ENCODE results near the gene PTCH1.

The PTCH1 gene

GRCh38 chr9:95462249-95463147 is 54.3 kb downstream of the PTCH1 start:
- DNase-seq, result peak; percentile 75

- no peak for DNase-seq
Measured at GRCh38 chr9:95461448-95462248, 55.1 kb downstream of the PTCH1 start.

GRCh38 chr9:95460518-95461164 is 56.1 kb downstream of the PTCH1 start:
- DNase-seq, result no peak

GRCh38 chr9:95459851-95460517 is 56.8 kb downstream of the PTCH1 start:
- no peak for DNase-seq

GRCh38 chr9:95459178-95459577 is 57.6 kb downstream of the PTCH1 start:
- DNase-seq, result no peak

- DNase-seq, result no peak
Measured at GRCh38 chr9:95458666-95459065, 58.1 kb downstream of the PTCH1 start.

GRCh38 chr9:95457769-95458168 is 59.0 kb downstream of the PTCH1 start:
- no peak for DNase-seq

GRCh38 chr9:95455714-95456113 is 61.1 kb downstream of the PTCH1 start:
- no peak for DNase-seq

GRCh38 chr9:95452176-95452575 is 64.6 kb downstream of the PTCH1 start:
- DNase-seq, result no peak

- DNase-seq, result no peak
Measured at GRCh38 chr9:95451065-95451426, 65.7 kb downstream of the PTCH1 start.

- no peak for DNase-seq
Measured at GRCh38 chr9:95450171-95451064, 66.4 kb downstream of the PTCH1 start.

- DNase-seq, result no peak
Measured at GRCh38 chr9:95449016-95449415, 67.8 kb downstream of the PTCH1 start.

GRCh38 chr9:95447660-95448420 is 68.9 kb downstream of the PTCH1 start:
- no peak for DNase-seq

- no peak for DNase-seq
Measured at GRCh38 chr9:95446984-95447383, 69.8 kb downstream of the PTCH1 start.

GRCh38 chr9:95446259-95446658 is 70.5 kb downstream of the PTCH1 start:
- DNase-seq, result no peak

GRCh38 chr9:95444160-95444559 is 72.6 kb downstream of the PTCH1 start:
- DNase-seq, result no peak

GRCh38 chr9:95443301-95443700 is 73.5 kb downstream of the PTCH1 start:
- no peak for DNase-seq

- no peak for DNase-seq
Measured at GRCh38 chr9:95441081-95441480, 75.7 kb downstream of the PTCH1 start.

GRCh38 chr9:95440447-95440846 is 76.3 kb downstream of the PTCH1 start:
- no peak for DNase-seq

- DNase-seq, result no peak
Measured at GRCh38 chr9:95438561-95439357, 78.0 kb downstream of the PTCH1 start.

All from stimulated activated CD4-positive, alpha-beta T cell treated with anti-CD3 and anti-CD28 coated beads, Interleukin-1b, Interleukin-23, amount 100 ng/mL, for 48 hours (primary cell).